Activated CD4-positive, alpha-beta T cell treated with anti-CD3 and anti-CD28 coated beads, Interleukin-2, amount 10 ng/mL, durations not matched to agents 7 days and 5 days (primary cell): ENCODE results near the gene COL4A6. TPM values are rescaled to one million over a fixed set of nuclear protein-coding genes. Genes with fewer than 3 reads are reported as not detected.
A peak's percentile ranks its signal among the peaks of the same experiment; 100 is the strongest.

ENCODE experiments used
- CTCF ChIA-PET: fragments of 350-600 bp; sonication (Branson Sonifier 250); formaldehyde crosslinking; loops from one replicate; lab custom pipeline; 2021; ENCODE audit warnings: antibody characterized with exemption; lab: Charles Lee
- POLR2A ChIA-PET: fragments of 350-600 bp; sonication (Branson Sonifier 250); formaldehyde crosslinking; loops from one replicate; lab custom pipeline; 2021; ENCODE audit warnings: antibody characterized with exemption; lab: Charles Lee
- DNase-seq: peaks from one replicate; pipeline ENCODE4 v3.0.0-alpha.2; 2020
- H3K27ac Mint-ChIP-seq: one replicate; pipeline ENCODE4 v1.8.0; 2021; ENCODE audit warnings: mild to moderate bottlenecking, moderate library complexity, mixed read lengths
- H3K27me3 Mint-ChIP-seq: one replicate; pipeline ENCODE4 v1.8.0; 2021; ENCODE audit warnings: mixed read lengths
- H3K36me3 Mint-ChIP-seq: one replicate; pipeline ENCODE4 v1.8.0; 2021; ENCODE audit warnings: low read depth, mixed read lengths
- H3K4me1 Mint-ChIP-seq: one replicate; pipeline ENCODE4 v1.8.0; 2021; ENCODE audit warnings: mixed read lengths
- H3K4me3 Mint-ChIP-seq: one replicate; pipeline ENCODE4 v1.8.0; 2021; ENCODE audit warnings: mild to moderate bottlenecking, moderate library complexity, mixed read lengths
- H3K9me3 Mint-ChIP-seq: one replicate; pipeline ENCODE4 v1.8.0; 2021; ENCODE audit warnings: mixed read lengths
- total RNA-seq, 2 experiments: library from RNA; stranded (reverse); gene quantifications; one replicate each; pipeline ENCODE4 v1.2.3, GENCODE V29; 2021

Gene COL4A6
- total RNA-seq, 2 experiments from 2014 or later: not detected

- CTCF ChIA-PET: no interaction called here
- DNase-seq: no peak
- no peaks in the 10 kb centered on the region for H3K36me3 Mint-ChIP-seq
- POLR2A ChIA-PET: no interaction called here
- no peaks in the 10 kb centered on the region for H3K9me3 Mint-ChIP-seq
- no peak overlapping the region for H3K4me3 Mint-ChIP-seq
- peaks cover 6% of the 10 kb centered on the region for H3K27me3 Mint-ChIP-seq
- no peak overlapping the region for H3K27ac Mint-ChIP-seq
- H3K4me1 Mint-ChIP-seq: no peaks in the 10 kb centered on the region
These were observed 207.6 kb downstream of the COL4A6 start for GRCh38 chrX:108230574-108230973.

- no peak overlapping the region for H3K27ac Mint-ChIP-seq
- peak; percentile 5 for DNase-seq
- no peaks in the 10 kb centered on the region for H3K9me3 Mint-ChIP-seq
- no peaks in the 10 kb centered on the region for H3K4me1 Mint-ChIP-seq
- H3K4me3 Mint-ChIP-seq: no peak overlapping the region
- POLR2A ChIA-PET: no interaction called here
- CTCF ChIA-PET: interaction anchor here (1.2 to 1.7 kb wide), 2 partner anchors 10 to 11 kb away, joined by 3 to 4 read pairs; no protein-coding TSS in a partner anchor
- H3K27me3 Mint-ChIP-seq: peaks cover 4% of the 10 kb centered on the region
- no peaks in the 10 kb centered on the region for H3K36me3 Mint-ChIP-seq
These were observed 213.2 kb downstream of the COL4A6 start for GRCh38 chrX:108224727-108225621.

GRCh38 chrX:108224218-108224617, 214.0 kb downstream of the COL4A6 start:
- no peaks in the 10 kb centered on the region for H3K36me3 Mint-ChIP-seq
- no peaks in the 10 kb centered on the region for H3K4me1 Mint-ChIP-seq
- H3K4me3 Mint-ChIP-seq: no peak overlapping the region
- H3K27me3 Mint-ChIP-seq: no peaks in the 10 kb centered on the region
- ChIA-PET POLR2A (no interaction called here), CTCF (interaction anchor here (1.2 to 1.7 kb wide), 2 partner anchors 10 to 12 kb away, joined by 3 to 4 read pairs; no protein-coding TSS in a partner anchor)
- no peak overlapping the region for H3K27ac Mint-ChIP-seq
- DNase-seq: no peak
- no peaks in the 10 kb centered on the region for H3K9me3 Mint-ChIP-seq

GRCh38 chrX:108223585-108223984, 214.6 kb downstream of the COL4A6 start:
- CTCF ChIA-PET: interaction anchor here (1.2 kb wide), 1 partner anchor 12 kb away, joined by 3 read pairs; no protein-coding TSS in a partner anchor
- H3K36me3 Mint-ChIP-seq: no peaks in the 10 kb centered on the region
- DNase-seq: no peak
- POLR2A ChIA-PET: no interaction called here
- H3K4me3 Mint-ChIP-seq: no peak overlapping the region
- no peak overlapping the region for H3K27ac Mint-ChIP-seq
- no peaks in the 10 kb centered on the region for H3K27me3 Mint-ChIP-seq
- H3K9me3 Mint-ChIP-seq: no peaks in the 10 kb centered on the region
- no peaks in the 10 kb centered on the region for H3K4me1 Mint-ChIP-seq

- Mint-ChIP-seq H3K36me3 (no peaks in the 10 kb centered on the region), H3K27ac (no peak overlapping the region), H3K4me1 (no peaks in the 10 kb centered on the region), H3K27me3 (no peaks in the 10 kb centered on the region), H3K9me3 (no peaks in the 10 kb centered on the region), H3K4me3 (no peak overlapping the region)
- CTCF ChIA-PET: interaction anchor here (0.5 to 0.6 kb wide), 3 partner anchors 18 to 1975 kb away, joined by 3 to 4 read pairs (median 3); no protein-coding TSS in a partner anchor
- DNase-seq: no peak
- POLR2A ChIA-PET: no interaction called here
These were observed 216.8 kb downstream of the COL4A6 start for GRCh38 chrX:108221301-108221864.

GRCh38 chrX:108219949-108220601, 218.1 kb downstream of the COL4A6 start:
- Mint-ChIP-seq H3K4me1 (no peaks in the 10 kb centered on the region), H3K36me3 (no peaks in the 10 kb centered on the region), H3K27ac (no peak overlapping the region), H3K27me3 (no peaks in the 10 kb centered on the region), H3K4me3 (no peak overlapping the region), H3K9me3 (no peaks in the 10 kb centered on the region)
- ChIA-PET CTCF (no interaction called here), POLR2A (no interaction called here)
- DNase-seq: no peak

GRCh38 chrX:108217876-108218275, 220.3 kb downstream of the COL4A6 start:
- ChIA-PET CTCF (no interaction called here), POLR2A (no interaction called here)
- H3K27me3 Mint-ChIP-seq: no peaks in the 10 kb centered on the region

GRCh38 chrX:108216919-108217571, 221.2 kb downstream of the COL4A6 start:
- CTCF ChIA-PET: no interaction called here
- H3K27ac Mint-ChIP-seq: no peak overlapping the region
- POLR2A ChIA-PET: no interaction called here
- no peak overlapping the region for H3K4me3 Mint-ChIP-seq
- no peaks in the 10 kb centered on the region for H3K4me1 Mint-ChIP-seq
- no peak for DNase-seq
- H3K9me3 Mint-ChIP-seq: no peaks in the 10 kb centered on the region
- H3K36me3 Mint-ChIP-seq: no peaks in the 10 kb centered on the region
- peaks cover 4% of the 10 kb centered on the region for H3K27me3 Mint-ChIP-seq

More at GRCh38 chrX:108217876-108218275, 220.3 kb downstream of the COL4A6 start:
- no peaks in the 10 kb centered on the region for H3K4me1 Mint-ChIP-seq
- no peak for DNase-seq
- H3K36me3 Mint-ChIP-seq: no peaks in the 10 kb centered on the region
- no peak overlapping the region for H3K4me3 Mint-ChIP-seq
- H3K27ac Mint-ChIP-seq: no peak overlapping the region
- no peaks in the 10 kb centered on the region for H3K9me3 Mint-ChIP-seq

GRCh38 chrX:108216405-108216804, 221.8 kb downstream of the COL4A6 start:
- Mint-ChIP-seq H3K27me3 (peaks cover 4% of the 10 kb centered on the region), H3K27ac (no peak overlapping the region)

GRCh38 chrX:108211301-108211700, 226.9 kb downstream of the COL4A6 start:
- no peaks in the 10 kb centered on the region for H3K9me3 Mint-ChIP-seq
- ChIA-PET CTCF (no interaction called here), POLR2A (no interaction called here)
- H3K4me3 Mint-ChIP-seq: no peak overlapping the region
- H3K27ac Mint-ChIP-seq: no peak overlapping the region
- H3K4me1 Mint-ChIP-seq: no peaks in the 10 kb centered on the region
- H3K27me3 Mint-ChIP-seq: peaks cover 4% of the 10 kb centered on the region
- H3K36me3 Mint-ChIP-seq: no peaks in the 10 kb centered on the region
- DNase-seq: no peak

More at GRCh38 chrX:108216405-108216804, 221.8 kb downstream of the COL4A6 start:
- Mint-ChIP-seq H3K9me3 (no peaks in the 10 kb centered on the region), H3K36me3 (no peaks in the 10 kb centered on the region), H3K4me3 (no peak overlapping the region), H3K4me1 (no peaks in the 10 kb centered on the region)
- CTCF ChIA-PET: no interaction called here
- POLR2A ChIA-PET: no interaction called here
- DNase-seq: no peak

- ChIA-PET CTCF (no interaction called here), POLR2A (no interaction called here)
- Mint-ChIP-seq H3K4me3 (no peak overlapping the region), H3K27ac (no peak overlapping the region), H3K27me3 (peaks cover 7% of the 10 kb centered on the region), H3K4me1 (no peaks in the 10 kb centered on the region), H3K9me3 (no peaks in the 10 kb centered on the region), H3K36me3 (no peaks in the 10 kb centered on the region)
- no peak for DNase-seq
These were observed 229.1 kb downstream of the COL4A6 start for GRCh38 chrX:108209006-108209554.

- Mint-ChIP-seq H3K9me3 (no peaks in the 10 kb centered on the region), H3K36me3 (no peaks in the 10 kb centered on the region), H3K4me1 (no peaks in the 10 kb centered on the region), H3K27ac (no peak overlapping the region), H3K4me3 (no peak overlapping the region), H3K27me3 (peaks cover 8% of the 10 kb centered on the region)
- ChIA-PET CTCF (no interaction called here), POLR2A (no interaction called here)
- DNase-seq: no peak
These were observed 234.7 kb downstream of the COL4A6 start for GRCh38 chrX:108203540-108203939.
